Glomerular visceral epithelial cell (primary cell): ENCODE results near the gene TARBP1.
"Not testable (repeated sequence)": the region's sequence is repeated elsewhere in the genome, so short reads cannot be mapped to it uniquely, and the experiment has no call there.

Experiments used
- DNase-seq: peaks from one replicate; pipeline ENCODE4 v3.0.0-alpha.2; 2016; ENCODE audit errors: extremely low spot score

The TARBP1 gene

GRCh38 chr1:234388094-234388493 is 90.9 kb downstream of the TARBP1 start:
- DNase-seq, result no peak

GRCh38 chr1:234386122-234386521 is 92.9 kb downstream of the TARBP1 start:
- DNase-seq, result no peak

DNA sequence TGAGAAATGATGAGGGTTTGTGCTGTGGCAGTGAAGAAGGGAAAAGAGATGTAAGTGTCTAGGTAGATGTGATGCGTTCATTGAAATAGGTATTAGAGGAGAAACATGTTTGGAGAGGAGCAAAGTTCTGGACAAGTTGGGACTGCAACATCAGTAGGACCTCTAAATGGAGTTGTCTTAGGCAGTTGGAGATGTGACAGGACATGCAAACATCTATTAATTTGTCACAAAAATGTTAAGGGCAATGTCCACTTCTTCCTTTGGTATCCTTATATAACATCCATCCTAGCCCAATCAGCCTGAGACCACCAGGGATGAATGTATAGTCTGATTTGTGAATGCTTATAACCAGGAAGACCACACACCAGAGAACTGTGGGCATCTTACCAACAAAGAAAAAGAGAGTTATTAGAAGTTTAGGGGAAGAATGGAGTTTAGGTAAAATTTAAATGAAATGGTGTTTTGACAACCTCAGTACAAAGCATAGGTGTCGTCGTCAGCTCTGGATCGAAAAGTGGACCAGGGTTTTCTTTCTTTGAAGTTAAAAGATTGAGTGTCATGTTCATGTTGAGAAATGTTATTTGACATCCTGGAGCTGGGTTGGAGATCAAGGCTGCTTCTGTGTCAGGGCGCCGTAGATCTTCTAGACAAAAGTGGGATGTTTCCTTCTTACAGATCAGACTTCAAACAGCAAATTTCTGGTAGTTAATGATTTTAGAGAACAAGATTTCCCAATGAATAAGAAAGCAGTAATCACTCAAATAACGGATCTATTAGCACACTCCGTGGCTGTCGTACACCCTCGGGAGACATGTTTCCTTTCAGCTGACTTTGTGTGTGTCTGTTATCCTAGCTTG is 97.1 kb downstream of the TARBP1 start:
- no peak for DNase-seq

DNA sequence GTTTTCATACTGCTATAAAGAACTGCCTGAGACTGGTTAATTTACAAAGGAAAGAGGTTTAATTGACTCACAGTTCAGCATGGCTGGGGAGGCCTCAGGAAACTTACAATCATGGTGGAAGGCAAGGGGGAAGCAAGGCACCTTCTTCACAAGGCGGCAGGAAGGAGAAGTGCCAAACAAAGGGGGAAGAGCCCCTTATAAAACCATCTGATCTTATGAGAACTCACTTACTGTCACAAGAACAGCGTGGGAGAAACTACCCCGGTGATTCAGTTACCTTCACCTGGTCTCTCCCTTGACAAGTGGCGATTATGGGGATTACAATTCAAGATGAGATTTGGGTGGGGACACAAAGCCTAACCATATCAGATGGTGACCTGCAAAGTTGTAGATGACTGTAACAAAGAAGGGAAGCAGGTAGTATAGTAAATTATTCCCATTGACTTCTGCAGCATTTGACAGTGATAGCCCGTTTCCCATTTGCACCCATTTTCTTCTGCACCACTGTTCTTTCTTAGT is 99.3 kb downstream of the TARBP1 start:
- not testable (repeated sequence) for DNase-seq

DNA sequence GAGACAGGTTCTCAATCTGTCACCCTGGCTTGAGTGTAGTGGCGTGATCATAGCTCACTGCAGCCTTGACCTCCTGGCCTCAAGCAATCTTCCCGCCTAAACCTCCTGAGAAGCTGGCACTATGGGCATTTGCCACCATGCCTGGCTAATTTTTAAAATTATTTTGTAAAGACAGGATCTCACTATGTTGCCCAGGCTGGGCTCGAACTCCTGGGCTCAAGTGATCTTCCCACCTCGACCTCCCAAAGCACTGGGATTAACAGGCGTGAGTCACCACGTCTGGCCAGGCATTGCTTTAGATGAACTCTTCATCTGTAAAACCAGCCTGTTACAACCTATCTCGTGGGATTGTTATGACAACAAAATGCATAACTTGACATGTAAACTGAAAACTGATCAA is 103.3 kb downstream of the TARBP1 start:
- no peak for DNase-seq

DNA sequence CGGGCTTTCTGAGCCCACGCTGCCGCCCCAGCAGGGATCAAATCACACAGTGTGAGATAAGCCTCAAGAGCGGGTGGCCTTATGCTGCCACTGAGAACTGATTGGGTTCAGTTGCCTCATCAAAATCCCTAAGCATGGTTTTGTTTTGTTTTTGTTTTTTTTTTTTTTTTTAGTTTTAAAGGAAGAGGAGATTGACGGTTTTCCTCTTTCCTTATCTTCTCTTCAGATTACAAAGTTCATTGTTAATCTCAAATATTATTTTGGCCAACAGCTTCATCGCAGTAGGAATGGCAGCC is 105.1 kb downstream of the TARBP1 start:
- DNase-seq, result no peak

- peak; percentile 95 for DNase-seq
These were observed 105.7 kb downstream of the TARBP1 start, which contains the start of gene COA6 for GRCh38 chr1:234373064-234373958. Gene COA6 (plus strand): TSS chr1:234373456. CDS start chr1:234373467, 11 bp downstream.

- no peak for DNase-seq
These were observed 106.8 kb downstream of the TARBP1 start for GRCh38 chr1:234372011-234372757.

- DNase-seq, result no peak
These were observed 107.6 kb downstream of the TARBP1 start for GRCh38 chr1:234371414-234371813.

DNA sequence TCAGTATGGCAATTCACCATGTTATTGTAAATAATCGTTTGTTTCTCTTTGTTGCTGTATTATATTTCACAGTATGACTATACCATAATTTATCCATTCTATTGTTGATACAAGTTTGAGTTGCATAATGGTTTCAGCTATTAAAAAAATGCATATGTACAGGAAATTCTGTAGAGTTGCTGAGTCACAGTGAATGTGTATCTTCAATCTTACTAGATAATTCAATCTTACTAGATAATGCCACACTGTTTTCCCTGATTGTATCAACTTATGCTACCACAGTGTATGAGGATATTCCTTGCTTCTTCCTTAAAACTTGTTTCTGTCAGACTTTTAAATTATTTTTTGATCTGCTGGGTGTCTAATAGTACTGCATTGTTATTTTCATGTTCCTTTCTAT is 109.2 kb downstream of the TARBP1 start:
- DNase-seq, result no peak

- DNase-seq, result no peak
These were observed 109.9 kb downstream of the TARBP1 start for GRCh38 chr1:234369033-234369430.

DNA sequence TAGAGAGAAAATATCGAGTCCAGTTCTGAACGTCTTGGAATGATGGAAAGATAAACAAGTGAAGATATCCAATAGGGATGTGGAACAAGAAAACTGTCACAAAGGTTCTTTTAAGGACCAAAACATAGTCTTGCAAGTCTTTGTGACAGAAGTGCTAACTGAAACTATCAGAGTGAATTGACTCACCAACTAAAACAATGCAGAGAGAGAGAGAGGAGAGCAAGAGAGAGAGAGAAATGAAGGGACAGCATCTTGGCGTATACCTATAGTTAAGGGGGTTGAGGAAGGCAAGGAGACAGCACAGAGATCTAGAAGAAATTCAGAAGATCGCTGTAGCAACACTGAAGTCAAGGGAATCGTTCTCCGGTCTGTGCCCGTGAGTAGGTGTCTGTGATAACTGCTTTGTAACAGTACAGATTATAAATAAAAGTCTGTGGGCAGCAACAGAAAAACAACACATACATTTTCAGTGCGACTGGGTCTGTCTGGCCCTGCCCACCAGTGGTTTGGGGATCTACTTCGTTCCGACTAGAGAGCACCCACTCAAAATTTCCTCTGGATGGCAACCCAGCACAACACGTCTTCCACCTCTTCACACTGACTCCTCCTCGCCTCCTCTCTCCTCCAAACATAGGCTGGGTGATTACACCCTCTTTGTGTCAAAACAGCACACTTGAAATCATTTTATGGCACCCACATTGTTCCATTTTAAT is 110.5 kb downstream of the TARBP1 start:
- no peak for DNase-seq

DNA sequence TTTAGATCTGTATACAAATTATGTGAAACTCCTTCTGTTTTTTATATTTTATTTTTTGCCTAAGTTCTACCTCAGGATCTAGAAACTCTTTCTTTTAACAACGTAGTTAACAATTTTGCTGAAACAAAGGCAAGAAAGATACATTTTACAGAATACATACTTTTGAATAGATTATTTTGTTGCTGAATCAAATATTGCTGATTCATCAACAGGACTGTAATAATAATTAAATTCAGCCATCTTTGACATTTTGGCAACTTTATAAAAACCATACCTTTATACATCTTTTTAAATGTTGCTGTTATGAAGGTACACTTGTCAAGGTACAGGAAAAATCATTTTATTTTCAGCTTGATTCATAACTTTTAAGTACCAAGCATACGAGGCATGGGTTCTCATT is 116.4 kb downstream of the TARBP1 start:
- no peak for DNase-seq

GRCh38 chr1:234361102-234361603 is 117.8 kb downstream of the TARBP1 start:
- DNase-seq, result no peak

- DNase-seq, result no peak
These were observed 121.1 kb downstream of the TARBP1 start for GRCh38 chr1:234357831-234358230.

- DNase-seq, result not testable (repeated sequence)
These were observed 122.2 kb downstream of the TARBP1 start for GRCh38 chr1:234356615-234357269.

DNA sequence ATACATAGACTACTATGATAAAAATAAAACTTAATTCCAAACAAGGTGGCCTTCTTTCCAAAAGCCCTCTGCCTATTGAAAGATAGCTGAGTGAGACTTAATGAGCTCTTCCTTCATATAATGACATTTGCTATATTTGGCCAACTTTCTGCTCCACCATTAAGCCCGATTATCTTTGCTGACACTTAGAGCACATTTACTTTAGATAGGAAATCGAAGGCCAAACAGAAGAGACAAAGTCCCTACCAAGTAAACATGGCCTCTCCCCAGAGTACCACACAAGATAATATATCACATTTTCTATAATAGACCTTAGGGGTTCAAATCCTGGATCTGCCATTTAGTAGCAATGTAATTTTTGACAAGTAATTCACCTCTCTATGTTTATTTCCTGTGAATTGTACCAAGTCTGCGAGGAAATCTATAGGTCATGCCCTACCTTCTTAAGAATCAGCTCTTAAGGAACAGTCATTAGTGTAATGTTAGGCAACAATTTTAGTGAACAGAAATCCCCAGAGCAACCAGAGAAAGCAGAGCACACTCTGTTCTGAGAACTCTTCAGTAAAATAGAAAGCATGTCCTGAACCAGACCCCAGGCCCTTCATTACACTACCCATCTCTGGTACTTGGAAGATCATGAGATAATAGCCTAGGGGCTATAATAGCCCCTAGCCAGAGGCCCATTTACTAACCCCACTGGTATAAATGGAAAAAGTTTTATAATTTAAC is 123.0 kb downstream of the TARBP1 start:
- no peak for DNase-seq

- DNase-seq, result no peak
These were observed 130.0 kb downstream of the TARBP1 start for GRCh38 chr1:234348964-234349363.

DNA sequence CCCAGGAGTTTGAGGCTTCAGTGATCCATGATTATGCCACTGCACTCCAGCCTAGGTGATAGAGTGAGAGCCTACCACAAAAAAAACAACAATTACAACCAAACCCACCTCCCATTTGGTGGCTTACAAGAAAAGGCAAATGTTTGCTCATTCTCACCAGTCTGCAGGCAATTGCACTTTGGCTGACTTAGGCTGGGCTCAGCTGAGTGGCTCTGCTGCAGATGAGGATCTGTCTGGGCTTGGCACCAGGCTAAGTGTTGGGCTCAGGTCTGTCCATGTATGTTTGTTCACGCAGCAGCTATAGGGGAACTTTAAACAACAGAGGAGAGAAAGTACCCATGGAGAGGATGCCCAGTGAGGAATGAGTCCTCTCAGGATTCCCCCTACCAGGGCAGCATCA is 133.7 kb downstream of the TARBP1 start:
- no peak for DNase-seq

- DNase-seq, result no peak
These were observed 136.2 kb downstream of the TARBP1 start for GRCh38 chr1:234342774-234343173.
